Sigmoid colon (tissue), 3 donors: ENCODE data around the gene FAR1.

Source experiments
- CTCF ChIP-seq, 4 experiments: fragments of 450-650 bp in 3 of 4; fragments of 200-600 bp in 1 of 4; IDR thresholded peaks; one replicate each; pipeline ENCODE4 v1.5.1; 2016 to 2019; ENCODE audit warnings: antibody characterized with exemption in 4 of 4, mild to moderate bottlenecking in 3 of 4, moderate library complexity in 2 of 4
- POLR2A ChIP-seq, 2 donors: fragments of 450-650 bp; IDR thresholded peaks; one replicate each; pipeline ENCODE4 v1.6.1; 2016; ENCODE audit warnings: antibody characterized with exemption in 2 of 2, mild to moderate bottlenecking in 2 of 2, moderate library complexity in 2 of 2

- TF ChIP-seq POLR2A (IDR thresholded peaks at IDR 0.05) (no peak), CTCF (IDR thresholded peaks at IDR 0.05) (no peak)
These were observed 29.7 kb downstream of the FAR1 start for GRCh38 chr11:13698132-13698531.
